OCI-LY1 (cell line): ENCODE results near the gene PLEKHG3.

ENCODE experiments used
- H2AFZ ChIP-seq: fragments of 200-600 bp; sonication (generic), shearing (Covaris generic); 2 replicates; pipeline ENCODE4 v1.6.0; 2014; ENCODE audit warnings: antibody characterized with exemption, mild to moderate bottlenecking, low read length
- H3F3A ChIP-seq: fragments of 200-600 bp; sonication (generic), shearing (Covaris generic); 2 replicates; pipeline ENCODE4 v1.6.0; 2014; ENCODE audit warnings: mild to moderate bottlenecking, antibody characterized with exemption, low read length, moderate library complexity; ENCODE audit not compliant: insufficient read depth
- H3K27ac ChIP-seq: fragments of 200-600 bp; sonication (generic); 2 replicates; pipeline ENCODE4 v1.5.1; 2014; ENCODE audit warnings: low read length, mixed run types, mild to moderate bottlenecking, low read depth; ENCODE audit not compliant: poor library complexity, severe bottlenecking
- H3K27me3 ChIP-seq: fragments of 200-600 bp; sonication (generic); 2 replicates; pipeline ENCODE4 v1.6.0; 2014; ENCODE audit warnings: antibody characterized with exemption, mild to moderate bottlenecking, low read length, moderate library complexity; ENCODE audit not compliant: insufficient read depth
- H3K36me3 ChIP-seq: fragments of 200-600 bp; sonication (generic); 2 replicates; pipeline ENCODE4 v1.6.1; 2014; ENCODE audit warnings: mild to moderate bottlenecking, antibody characterized with exemption, low read length, moderate library complexity, mixed read lengths; ENCODE audit not compliant: insufficient read depth
- H3K4me1 ChIP-seq: fragments of 200-600 bp; sonication (generic); 2 replicates; pipeline ENCODE4 v1.5.1; 2014; ENCODE audit warnings: mild to moderate bottlenecking, low read length, moderate library complexity; ENCODE audit not compliant: insufficient read depth, severe bottlenecking
- H3K4me2 ChIP-seq: fragments of 200-600 bp; sonication (generic), shearing (Covaris generic); 2 replicates; pipeline ENCODE4 v1.6.1; 2014; ENCODE audit warnings: low read length
- H3K4me3 ChIP-seq: fragments of 200-600 bp; sonication (generic); 2 replicates; pipeline ENCODE4 v1.5.1; 2014; ENCODE audit warnings: low read length, low read depth, mild to moderate bottlenecking, mixed read lengths; ENCODE audit not compliant: poor library complexity, severe bottlenecking
- H3K79me2 ChIP-seq: fragments of 200-600 bp; shearing (Covaris generic); 2 replicates; pipeline ENCODE4 v1.6.1; 2016; ENCODE audit warnings: mixed run types, low read length, mixed read lengths; ENCODE audit not compliant: insufficient read depth
- H3K9ac ChIP-seq: fragments of 200-600 bp; sonication (generic), shearing (Covaris generic); 2 replicates; pipeline ENCODE4 v1.6.1; 2014; ENCODE audit warnings: mild to moderate bottlenecking, low read length, mixed read lengths
- H3K9me2 ChIP-seq: fragments of 200-600 bp; sonication (generic), shearing (Covaris generic); 2 replicates; pipeline ENCODE4 v1.6.1; 2014; ENCODE audit warnings: low read depth, mild to moderate bottlenecking, low read length, mixed read lengths
- H3K9me3 ChIP-seq: fragments of 200-600 bp; shearing (Covaris generic); 2 replicates; pipeline ENCODE4 v1.6.1; 2014; ENCODE audit warnings: low read length, mixed read lengths
- H4K20me1 ChIP-seq: fragments of 200-600 bp; sonication (generic), shearing (Covaris generic); 2 replicates; pipeline ENCODE4 v1.6.0; 2016; ENCODE audit warnings: mild to moderate bottlenecking, low read length; ENCODE audit not compliant: insufficient read depth
- CTCF ChIP-seq: fragments of 200-600 bp; sonication (generic), shearing (Covaris generic); IDR thresholded peaks from 2 replicates; pipeline ENCODE4 v1.5.1; 2017; ENCODE audit warnings: mild to moderate bottlenecking, antibody characterized with exemption, low read length, moderate library complexity, mixed read lengths
- EZH2 ChIP-seq: fragments of 200-600 bp; sonication (generic), shearing (Covaris generic); IDR thresholded peaks from 2 replicates; pipeline ENCODE4 v1.8.0; 2017; ENCODE audit warnings: borderline replicate concordance, mixed run types, mild to moderate bottlenecking, antibody characterized with exemption, low read length, moderate library complexity, mixed read lengths

PLEKHG3 gene

GRCh38 chr14:64758691-64759554, 54.7 kb downstream of the PLEKHG3 start:
- H3K9ac ChIP-seq = no peak overlapping the region
- no peak overlapping the region for H3K27ac ChIP-seq
- H3K9me3 ChIP-seq = no peaks in the 10 kb centered on the region
- H3K4me2 ChIP-seq = no peak overlapping the region
- no peaks in the 10 kb centered on the region for H4K20me1 ChIP-seq
- no peak for TF ChIP-seq EZH2
- TF ChIP-seq CTCF = no peak
- H2AFZ ChIP-seq = no peak overlapping the region
- H3F3A ChIP-seq = no peaks in the 10 kb centered on the region
- no peaks in the 10 kb centered on the region for H3K36me3 ChIP-seq
- no peaks in the 10 kb centered on the region for H3K27me3 ChIP-seq
- no peaks in the 10 kb centered on the region for H3K9me2 ChIP-seq
- no peak overlapping the region for H3K4me3 ChIP-seq
- H3K79me2 ChIP-seq = no peaks in the 10 kb centered on the region
- H3K4me1 ChIP-seq = no peaks in the 10 kb centered on the region

DNA sequence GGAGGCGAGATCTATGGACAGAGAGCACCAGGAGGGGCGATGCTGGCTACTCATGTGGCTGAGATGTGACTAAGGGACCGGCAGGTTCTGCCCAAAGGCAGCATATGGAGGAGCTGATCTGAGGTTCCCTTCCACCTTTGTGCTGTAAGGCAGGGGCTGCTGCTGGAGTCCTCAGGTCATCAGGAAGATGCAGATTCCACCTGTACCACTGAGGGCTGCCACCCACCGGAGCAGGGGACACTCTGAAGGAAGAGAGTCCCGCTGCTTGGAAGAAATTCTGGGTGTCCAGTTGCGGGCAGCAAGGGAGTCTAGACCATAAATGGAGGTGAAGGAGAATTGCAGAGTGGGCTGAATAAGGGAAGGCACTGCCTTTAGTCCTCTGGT, 55.3 kb downstream of the PLEKHG3 start:
- Histone ChIP-seq H3K27me3 (no peaks in the 10 kb centered on the region), H3K4me2 (no peak overlapping the region), H4K20me1 (no peaks in the 10 kb centered on the region), H3K9me2 (no peaks in the 10 kb centered on the region), H3K79me2 (no peaks in the 10 kb centered on the region), H3K9ac (no peak overlapping the region), H3F3A (no peaks in the 10 kb centered on the region), H2AFZ (no peak overlapping the region), H3K27ac (no peak overlapping the region), H3K36me3 (no peaks in the 10 kb centered on the region), H3K4me3 (no peak overlapping the region), H3K9me3 (no peaks in the 10 kb centered on the region), H3K4me1 (no peaks in the 10 kb centered on the region)
- TF ChIP-seq CTCF (no peak), EZH2 (no peak)

DNA sequence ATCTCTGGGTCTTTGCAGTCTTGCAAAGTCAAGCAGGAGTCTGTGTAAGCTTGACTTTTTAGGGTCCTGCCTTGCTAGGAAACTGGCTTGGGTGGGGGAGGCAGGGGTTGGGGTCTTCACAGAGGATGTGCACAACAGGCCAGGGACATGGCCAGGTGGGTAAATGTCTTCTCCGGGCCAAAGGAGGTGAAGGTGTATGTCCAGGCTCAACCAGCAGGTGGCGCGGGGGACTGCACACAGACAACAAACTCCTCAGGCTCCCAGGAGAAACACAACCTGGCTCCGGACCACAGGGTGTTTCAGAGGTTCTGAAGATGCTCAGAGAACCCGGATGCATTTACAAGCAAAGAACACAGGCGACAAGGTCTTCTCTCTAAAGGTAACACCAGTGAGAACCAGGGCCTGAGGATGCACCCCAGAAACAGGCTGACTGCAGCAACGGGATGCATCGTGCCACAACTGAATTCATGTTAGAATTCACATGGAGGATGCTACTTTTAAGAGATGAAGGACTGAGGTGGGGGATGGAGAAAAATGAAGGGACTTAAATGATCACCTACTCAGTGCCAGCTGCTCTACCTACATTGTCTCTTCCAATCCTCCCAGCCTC, 56.0 kb downstream of the PLEKHG3 start:
- no peaks in the 10 kb centered on the region for H4K20me1 ChIP-seq
- no peaks in the 10 kb centered on the region for H3K9me3 ChIP-seq
- TF ChIP-seq EZH2 (no peak), CTCF (peak; percentile 76)
- no peak overlapping the region for H3K27ac ChIP-seq
- no peak overlapping the region for H3K9ac ChIP-seq
- no peaks in the 10 kb centered on the region for H3K27me3 ChIP-seq
- H3K4me1 ChIP-seq = no peaks in the 10 kb centered on the region
- no peaks in the 10 kb centered on the region for H3K36me3 ChIP-seq
- no peaks in the 10 kb centered on the region for H3F3A ChIP-seq
- no peak overlapping the region for H3K4me3 ChIP-seq
- no peaks in the 10 kb centered on the region for H3K9me2 ChIP-seq
- no peaks in the 10 kb centered on the region for H3K79me2 ChIP-seq
- H2AFZ ChIP-seq = no peak overlapping the region
- no peak overlapping the region for H3K4me2 ChIP-seq
